BJ (cell line): ENCODE results near the gene STOML2. TPM values are rescaled to one million over a fixed set of nuclear protein-coding genes. Genes with fewer than 3 reads are reported as not detected.
A peak's percentile ranks its signal among the peaks of the same experiment; 100 is the strongest.
"Not testable (repeated sequence)": the region's sequence is repeated elsewhere in the genome, so short reads cannot be mapped to it uniquely, and the experiment has no call there.

ENCODE experiments used
- CTCF ChIA-PET: fragments of 350-600 bp; formaldehyde crosslinking; extraction: SDS; loops from one replicate; lab custom pipeline; 2021; ENCODE audit warnings: antibody characterized with exemption, inconsistent platforms; lab: Yijun Ruan, JAX
- POLR2A ChIA-PET: fragments of 300-600 bp; sonication (Branson Sonifier 250); formaldehyde crosslinking; extraction: SDS; loops from one replicate; lab custom pipeline; 2021; ENCODE audit warnings: antibody characterized with exemption; lab: Charles Lee
- DNase-seq: peaks from one replicate; pipeline ENCODE4 v3.0.0-alpha.2; 2011; ENCODE audit warnings: low read depth
- H3K27me3 ChIP-seq: 2 replicates; pipeline ENCODE4 v1.6.0; 2011; ENCODE audit warnings: low read length; ENCODE audit not compliant: control insufficient read depth, insufficient read depth
- H3K36me3 ChIP-seq: 2 replicates; pipeline ENCODE4 v1.5.1; 2011; ENCODE audit warnings: low read length; ENCODE audit not compliant: control insufficient read depth, insufficient read depth
- H3K4me3 ChIP-seq: 2 replicates; pipeline ENCODE4 v1.5.1; 2011; ENCODE audit warnings: low read depth, mild to moderate bottlenecking, control low read depth, low read length
- CTCF ChIP-seq: IDR thresholded peaks from 2 replicates; pipeline ENCODE4 v1.5.1; 2011; ENCODE audit warnings: low read depth, mild to moderate bottlenecking, control low read depth, inconsistent platforms, low read length, moderate library complexity; ENCODE audit not compliant: insufficient read depth
- polyA minus RNA-seq: library from RNA; depleted of rRNA, polyadenylated mRNA; stranded (reverse); fragments of >200 nt; gene quantifications from 2 replicates; pipeline ENCODE4 v1.2.3, GENCODE V29; 2011; rRNA and poly(A)+ RNA removed
- polyA plus RNA-seq: library from polyadenylated mRNA; depleted of rRNA; stranded (reverse); fragments of >200 nt; gene quantifications from 2 replicates; pipeline ENCODE4 v1.2.3, GENCODE V29; 2011; rRNA removed

Gene STOML2
- 134 and 170 TPM in 2 replicates for polyA plus RNA-seq
- polyA minus RNA-seq, result 44.9 and 88.0 TPM in 2 replicates

GRCh38 chr9:35102769-35103659 is at the start of gene STOML2:
Gene STOML2, minus strand, starts transcription at chr9:35103131. Its CDS starts 37 bp downstream, at chr9:35103094.
- CTCF ChIA-PET, result interaction anchor here (0.8 to 3.2 kb wide), 5 partner anchors 9 to 373 kb away, joined by 3 to 10 read pairs (median 4); partner anchors contain the start of gene VCP
- TF ChIP-seq CTCF, result no peak
- DNase-seq, result peak; percentile 75
- H3K4me3 ChIP-seq, result peak within 1 kb of the TSS; percentile 70
- POLR2A ChIA-PET, result interaction anchor here (0.6 kb wide), 1 partner anchor 239 kb away, joined by 4 read pairs; no protein-coding TSS in a partner anchor
- H3K36me3 ChIP-seq, result peaks cover 40% of the 10 kb centered on the region
- no peaks in the 10 kb centered on the region for H3K27me3 ChIP-seq

- DNase-seq, H3K27me3 ChIP-seq, H3K36me3 ChIP-seq, CTCF ChIA-PET, H3K4me3 ChIP-seq, POLR2A ChIA-PET: not testable (repeated sequence)
These were observed 45.1 kb upstream of the STOML2 start for GRCh38 chr9:35147941-35148563.

- Histone ChIP-seq H3K36me3 (no peaks in the 10 kb centered on the region), H3K4me3 (no peak overlapping the region), H3K27me3 (peaks cover 2% of the 10 kb centered on the region; the same call in 1 of the 2 replicates)
- TF ChIP-seq CTCF, result no peak
- no peak for DNase-seq
- ChIA-PET POLR2A (no interaction called here), CTCF (no interaction called here)
These were observed 39.1 kb upstream of the STOML2 start for GRCh38 chr9:35142037-35142436.

GRCh38 chr9:35140093-35140492 is 37.2 kb upstream of the STOML2 start:
- Histone ChIP-seq H3K36me3 (no peaks in the 10 kb centered on the region), H3K4me3 (no peak overlapping the region), H3K27me3 (peaks cover 2% of the 10 kb centered on the region; the same call in 1 of the 2 replicates)
- no peak for TF ChIP-seq CTCF
- CTCF ChIA-PET, result no interaction called here
- no peak for DNase-seq
- POLR2A ChIA-PET, result no interaction called here

- POLR2A ChIA-PET, result no interaction called here
- CTCF ChIA-PET, result no interaction called here
These were observed 33.9 kb upstream of the STOML2 start for GRCh38 chr9:35136866-35137265.

More at GRCh38 chr9:35136866-35137265, 33.9 kb upstream of the STOML2 start:
- no peak for DNase-seq
- Histone ChIP-seq H3K4me3 (no peak overlapping the region), H3K36me3 (no peaks in the 10 kb centered on the region), H3K27me3 (peaks cover 2% of the 10 kb centered on the region; the same call in 1 of the 2 replicates)
- TF ChIP-seq CTCF, result no peak
